Hepatocyte (in vitro differentiated cells): Measurements from ENCODE around the gene PNMA6F.

Experiments used
- EZH2 ChIP-seq: fragments of 200-600 bp; sonication (generic); IDR thresholded peaks from 2 replicates; pipeline ENCODE4 v1.6.1; 2016; ENCODE audit warnings: antibody characterized with exemption, mild to moderate bottlenecking, borderline replicate concordance
- EZH2phosphoT487 ChIP-seq: fragments of 200-600 bp; sonication (generic); IDR thresholded peaks from one replicate; pipeline ENCODE4 v1.6.1; 2018; ENCODE audit warnings: antibody characterized with exemption, mild to moderate bottlenecking, low read depth, moderate library complexity; ENCODE audit not compliant: unreplicated experiment, severe bottlenecking
- TF ChIP-seq, protein P1 (sequence below): fragments of 200-600 bp; sonication (generic); IDR thresholded peaks from 2 replicates; pipeline ENCODE4 v1.5.1; 2016; ENCODE audit warnings: antibody characterized with exemption, mild to moderate bottlenecking; ENCODE audit not compliant: poor library complexity

DNA sequence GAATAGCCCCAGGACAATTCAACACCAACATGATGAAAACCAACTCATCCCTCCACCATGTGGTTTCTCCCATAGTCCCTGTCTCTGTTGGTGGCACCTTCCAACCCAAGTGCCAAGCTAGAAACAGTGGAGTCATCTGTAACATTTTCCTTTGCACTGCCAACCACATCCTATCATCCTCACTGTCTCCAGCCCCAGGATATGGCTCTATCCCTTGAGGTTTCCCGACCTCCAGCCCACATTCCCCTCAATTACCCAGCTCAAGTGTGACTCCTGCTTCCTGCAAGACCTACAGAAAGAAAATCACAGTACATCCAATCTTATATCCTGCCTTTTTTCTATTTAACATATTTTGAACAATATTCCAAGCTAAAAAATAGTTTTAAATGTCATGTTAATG lies 24.2 kb downstream of the PNMA6F start:
- TF ChIP-seq, protein P1, sequence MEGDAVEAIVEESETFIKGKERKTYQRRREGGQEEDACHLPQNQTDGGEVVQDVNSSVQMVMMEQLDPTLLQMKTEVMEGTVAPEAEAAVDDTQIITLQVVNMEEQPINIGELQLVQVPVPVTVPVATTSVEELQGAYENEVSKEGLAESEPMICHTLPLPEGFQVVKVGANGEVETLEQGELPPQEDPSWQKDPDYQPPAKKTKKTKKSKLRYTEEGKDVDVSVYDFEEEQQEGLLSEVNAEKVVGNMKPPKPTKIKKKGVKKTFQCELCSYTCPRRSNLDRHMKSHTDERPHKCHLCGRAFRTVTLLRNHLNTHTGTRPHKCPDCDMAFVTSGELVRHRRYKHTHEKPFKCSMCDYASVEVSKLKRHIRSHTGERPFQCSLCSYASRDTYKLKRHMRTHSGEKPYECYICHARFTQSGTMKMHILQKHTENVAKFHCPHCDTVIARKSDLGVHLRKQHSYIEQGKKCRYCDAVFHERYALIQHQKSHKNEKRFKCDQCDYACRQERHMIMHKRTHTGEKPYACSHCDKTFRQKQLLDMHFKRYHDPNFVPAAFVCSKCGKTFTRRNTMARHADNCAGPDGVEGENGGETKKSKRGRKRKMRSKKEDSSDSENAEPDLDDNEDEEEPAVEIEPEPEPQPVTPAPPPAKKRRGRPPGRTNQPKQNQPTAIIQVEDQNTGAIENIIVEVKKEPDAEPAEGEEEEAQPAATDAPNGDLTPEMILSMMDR = no peak
- TF ChIP-seq EZH2 (no peak), EZH2phosphoT487 (no peak)
